Anterior cingulate cortex (tissue), 58 donors: Measurements from ENCODE around the gene HOXB13.

Source experiments
- DNase-seq, 58 donors: peaks; one replicate each; lab custom pipeline; 2025; lab: John Stamatoyannopoulos, UW

The HOXB13 gene

DNA sequence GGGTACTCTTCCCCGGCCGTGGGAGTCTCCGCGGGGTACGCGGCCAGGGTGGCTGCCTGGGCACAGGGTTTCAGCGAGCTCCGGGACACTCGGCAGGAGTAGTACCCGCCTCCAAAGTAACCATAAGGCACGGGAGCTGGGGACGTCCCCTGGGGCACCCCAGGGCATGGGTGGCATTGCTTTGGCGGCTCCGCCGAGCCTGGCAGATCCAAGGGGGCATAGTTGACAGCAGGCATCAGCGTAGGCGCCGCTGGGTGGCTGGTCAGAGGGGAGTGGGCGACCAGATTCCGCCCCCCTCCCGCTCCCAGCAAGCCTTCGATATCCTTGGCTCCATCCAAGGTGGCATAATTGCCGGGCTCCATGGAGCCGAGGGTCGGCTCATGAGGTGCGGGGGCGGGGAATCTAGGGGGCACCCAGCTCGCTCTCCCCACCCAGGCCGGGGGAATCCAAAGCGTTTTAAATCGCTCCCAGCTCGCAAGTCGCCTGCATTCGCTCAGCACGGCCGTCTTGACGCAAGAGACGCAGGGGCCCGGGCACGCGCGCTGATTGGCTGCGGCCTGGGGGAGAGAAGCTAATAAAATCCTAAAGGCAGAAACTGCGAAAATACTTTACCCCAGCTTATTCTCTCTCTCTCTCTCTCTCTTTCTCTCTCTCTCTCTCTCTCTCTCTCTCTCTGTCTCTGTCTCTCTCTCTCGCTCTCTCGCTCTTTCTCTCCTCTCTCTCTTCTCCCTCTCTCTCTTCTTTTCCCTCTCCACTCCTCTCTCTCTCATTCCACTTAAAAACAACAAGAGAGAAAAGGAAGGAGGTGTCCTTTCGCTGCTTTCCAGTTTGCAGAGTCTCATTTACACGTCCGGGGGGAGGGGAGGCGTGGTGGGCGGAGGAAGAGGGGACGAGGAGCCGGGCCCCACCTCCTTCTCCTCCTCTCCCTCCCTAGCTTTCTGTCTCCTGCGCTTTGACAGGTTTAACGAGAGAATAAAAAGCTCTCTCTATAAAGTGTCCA, at the start of gene HOXB13:
TSS of gene HOXB13 (minus strand) at position 519 of the 1,000 bp plus-strand sequence. CDS start at position 362, 157 bp downstream.
- DNase-seq, result no peak

DNA sequence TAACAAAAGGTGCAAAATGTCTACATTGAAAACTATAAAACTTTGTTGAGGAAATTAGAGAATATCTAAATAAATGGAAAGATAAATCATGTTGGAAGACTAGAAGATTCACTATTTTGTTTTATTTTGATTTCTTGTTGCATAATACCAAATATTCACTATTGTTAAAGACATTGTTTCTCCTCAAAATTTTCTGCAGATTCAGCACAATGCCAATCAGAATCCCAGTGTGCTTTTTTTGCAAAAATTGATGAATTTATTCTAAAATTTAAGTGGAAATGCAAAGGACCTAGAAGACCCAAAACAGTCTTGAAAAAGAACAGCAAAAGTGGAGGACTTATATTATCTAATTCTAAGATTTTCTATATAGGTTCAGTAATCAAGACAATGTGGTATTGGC, 48.1 kb upstream of the HOXB13 start:
- DNase-seq, result no peak

DNA sequence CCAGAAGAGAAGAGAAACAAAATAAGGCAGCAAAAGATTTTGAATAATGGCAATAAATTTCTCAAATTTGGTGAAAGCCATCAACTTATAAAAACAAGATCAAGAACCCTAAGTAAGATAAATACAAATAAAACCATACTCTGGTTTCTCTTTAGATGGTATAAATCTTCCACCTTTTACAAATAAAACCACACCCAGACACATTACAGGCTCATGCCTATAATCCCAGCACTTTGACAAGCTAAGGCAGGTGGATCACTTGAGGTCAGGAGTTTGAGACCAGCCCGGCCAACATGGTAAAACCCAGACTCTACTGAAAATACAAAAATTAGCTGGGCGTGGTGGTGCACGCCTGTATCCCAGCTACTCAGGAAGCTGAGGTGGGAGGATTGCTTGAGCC, 44.7 kb upstream of the HOXB13 start:
- no peak for DNase-seq

DNA sequence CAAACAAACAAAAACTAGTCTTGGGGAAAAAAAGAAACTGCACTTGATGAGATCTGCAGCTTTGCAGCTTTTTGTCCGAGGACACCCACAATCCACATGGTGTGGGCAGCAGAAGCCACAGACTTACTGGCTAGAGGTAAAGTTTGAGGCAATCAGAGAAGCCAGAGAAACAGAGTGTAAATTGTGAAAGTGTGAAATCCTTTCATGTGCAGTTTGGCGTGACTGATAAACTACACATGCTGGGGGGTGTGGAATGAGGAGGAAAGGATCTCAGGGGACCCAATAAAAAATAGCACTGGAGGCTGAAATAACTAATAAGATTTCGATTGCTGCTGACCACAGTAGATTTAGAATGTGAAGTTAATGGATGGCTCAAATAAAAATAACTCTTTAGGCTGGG, 42.4 kb upstream of the HOXB13 start:
- DNase-seq, result no peak

DNA sequence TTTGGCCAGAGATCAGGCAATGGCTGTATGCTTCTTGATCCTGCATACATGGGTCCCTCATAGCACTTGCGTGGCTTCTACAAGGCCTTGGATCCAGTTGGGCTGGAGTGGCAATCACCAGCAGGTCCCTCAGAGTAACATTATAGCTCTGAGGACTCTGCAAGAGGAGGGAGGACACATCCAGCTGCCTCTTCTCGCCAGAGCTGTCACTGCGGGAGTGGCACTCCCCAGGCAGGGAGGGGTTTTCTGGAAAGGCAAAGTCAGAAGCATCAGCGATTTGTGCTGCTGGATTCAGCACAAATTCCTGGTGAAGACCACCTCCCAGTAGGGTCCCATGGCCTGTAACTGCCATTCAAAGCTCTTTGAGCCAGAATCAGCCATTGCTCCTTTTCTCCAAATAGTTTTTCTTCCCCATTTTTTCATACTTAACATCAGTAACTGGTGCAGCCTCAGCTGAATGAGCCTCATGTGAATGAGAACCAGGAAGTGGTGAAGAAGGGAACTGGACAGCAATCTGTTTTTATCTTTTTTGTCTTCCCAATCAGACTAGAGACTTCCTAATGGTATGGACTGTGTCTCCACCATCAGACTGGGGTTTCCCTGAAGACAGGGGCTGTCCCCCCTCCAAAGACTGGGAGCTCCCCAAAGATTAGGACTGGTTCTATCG, 40.6 kb upstream of the HOXB13 start:
- DNase-seq, result no peak

DNA sequence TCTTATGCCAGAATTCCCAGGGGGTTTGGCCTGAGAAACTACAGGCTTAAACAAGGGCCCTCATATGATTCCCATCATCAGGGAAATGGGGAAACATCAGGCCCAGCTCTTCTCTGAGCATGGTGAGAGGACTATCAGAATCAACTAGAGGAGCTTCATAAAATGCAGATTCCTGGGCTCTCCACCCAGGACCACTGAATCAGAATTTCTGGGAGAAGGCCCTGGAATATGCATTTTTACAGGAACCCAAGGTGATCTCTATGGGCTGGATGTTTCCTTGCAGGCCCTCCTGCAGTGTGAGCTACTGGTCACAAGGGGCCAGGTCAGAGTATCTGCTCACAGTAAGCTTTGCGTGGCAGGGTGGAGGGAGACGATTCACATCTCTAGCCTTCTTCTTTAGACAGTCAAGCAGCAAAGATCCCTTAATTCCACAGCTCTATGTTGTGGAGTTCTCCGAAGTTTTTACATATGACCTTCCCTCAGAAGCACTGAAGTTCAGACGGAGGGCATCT, 38.8 kb upstream of the HOXB13 start:
- no peak for DNase-seq

DNA sequence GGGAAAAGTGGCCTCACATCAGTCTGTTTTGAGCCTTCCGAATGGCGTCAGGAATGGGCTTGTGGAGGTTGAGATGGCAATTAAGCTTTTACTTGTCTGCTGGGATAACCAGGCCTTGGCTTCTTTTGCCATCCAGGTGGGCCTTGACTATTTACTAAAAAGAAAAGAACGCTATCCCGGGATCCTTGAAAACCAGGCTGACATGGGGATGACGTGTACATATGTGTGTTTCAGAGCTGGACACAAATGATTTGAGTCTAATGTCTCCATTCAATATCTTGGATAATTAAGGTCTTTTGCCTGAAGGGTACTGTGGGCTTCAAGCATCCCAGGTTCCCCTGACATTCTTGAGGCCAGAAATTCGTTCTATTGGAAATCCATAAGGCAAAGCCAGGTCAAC, 32.6 kb upstream of the HOXB13 start:
- DNase-seq, result no peak

DNA sequence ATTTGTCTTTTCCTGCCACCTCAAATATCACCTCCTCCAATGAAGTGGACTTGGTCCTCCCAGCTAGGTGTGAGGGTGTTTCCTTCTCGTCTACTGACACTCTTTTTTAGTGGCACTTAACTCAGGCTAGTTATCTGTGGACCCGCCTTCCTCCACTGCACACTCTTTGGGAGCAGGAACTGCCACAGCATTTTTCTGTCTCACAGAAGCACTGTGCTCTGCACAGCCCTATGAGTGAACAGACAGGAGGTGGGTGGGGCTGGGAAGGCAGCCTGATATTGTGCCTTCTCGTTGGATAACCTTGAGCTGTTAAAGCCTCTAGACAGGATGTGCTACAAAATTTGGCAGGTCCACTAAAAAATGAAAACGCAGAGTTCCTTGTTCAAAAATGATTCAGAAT, 31.9 kb upstream of the HOXB13 start:
- DNase-seq, result peak in 3 of 58 donors; percentile 4 to 11 (median 10)

DNA sequence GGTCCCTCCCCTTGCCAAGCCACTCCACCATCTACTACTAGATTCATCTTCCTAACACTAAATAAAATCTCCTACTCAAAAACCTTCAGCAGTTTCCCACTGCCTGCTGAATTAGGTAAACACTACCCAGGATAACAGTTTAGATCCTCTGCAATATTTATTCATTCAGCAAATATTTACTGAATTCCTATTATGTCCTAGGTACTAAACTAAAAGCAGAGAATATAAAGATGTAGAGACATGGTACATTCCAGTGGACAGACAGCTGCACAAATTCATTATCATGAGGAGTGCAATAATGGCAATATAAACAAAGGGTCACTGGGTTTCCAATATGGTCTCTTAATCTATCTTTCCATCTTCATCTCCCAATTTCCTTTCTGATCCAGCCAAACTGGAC, 30.7 kb upstream of the HOXB13 start:
- DNase-seq, result no peak

DNA sequence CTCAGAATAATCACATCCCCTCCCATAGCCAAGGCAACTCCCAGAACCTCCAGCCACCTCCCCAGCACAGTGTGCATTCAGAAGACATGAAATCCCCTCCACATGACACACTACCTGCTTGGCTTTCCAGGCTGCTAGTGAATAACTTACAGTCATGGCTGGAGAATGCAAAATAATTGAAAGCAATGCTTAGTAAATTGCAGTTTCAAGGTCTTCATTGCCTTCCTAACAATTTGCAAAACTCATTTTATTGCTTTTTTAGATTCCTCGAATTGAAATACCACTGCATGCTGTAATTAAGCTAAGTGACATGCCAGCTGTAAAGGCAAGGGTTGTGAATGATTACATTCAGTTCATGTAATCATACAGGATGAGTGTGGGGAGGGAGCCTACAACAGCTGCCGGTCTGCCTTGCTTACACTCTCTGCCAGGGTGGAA, 29.0 kb upstream of the HOXB13 start:
- DNase-seq, result no peak

DNA sequence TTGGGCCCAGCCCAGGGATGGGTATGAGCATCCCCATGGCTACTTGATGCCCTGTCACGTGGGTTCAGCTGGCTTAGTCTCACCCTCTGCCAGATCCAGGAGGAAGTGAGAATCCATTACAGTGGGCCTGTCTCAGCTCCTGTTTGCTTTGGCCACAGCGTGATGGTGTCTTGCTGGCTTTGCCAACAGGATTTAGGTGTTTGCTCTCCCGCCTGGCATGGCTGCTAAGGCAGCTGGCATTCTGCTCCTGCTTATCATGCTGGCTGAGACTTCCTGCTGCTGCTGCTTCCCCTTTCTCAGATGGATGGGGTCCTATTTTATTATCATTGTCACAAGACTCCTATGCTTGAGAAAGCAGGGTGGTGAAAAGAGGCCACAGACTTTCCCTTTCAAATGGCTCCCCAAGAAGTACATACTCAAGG, 28.3 kb upstream of the HOXB13 start:
- DNase-seq, result no peak

DNA sequence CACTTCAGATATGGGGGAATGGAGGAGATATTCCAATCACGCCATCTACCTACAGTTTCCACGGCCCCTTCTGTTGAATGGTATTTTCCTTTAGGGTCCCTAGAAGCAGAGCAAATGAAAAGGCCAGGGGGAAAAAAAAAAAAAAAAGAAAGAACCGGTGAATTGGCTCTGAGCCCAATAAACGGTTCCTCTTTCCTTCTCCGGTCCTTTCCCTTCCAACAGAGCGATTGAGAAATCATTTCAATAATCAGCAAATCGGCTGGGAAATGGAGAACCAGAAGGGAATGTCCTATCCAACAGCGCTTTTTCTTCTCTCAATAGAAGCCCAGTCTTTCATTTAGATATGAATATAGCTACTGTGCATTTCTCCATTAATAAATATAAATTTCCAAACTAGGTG, 26.8 kb upstream of the HOXB13 start:
- DNase-seq, result no peak

DNA sequence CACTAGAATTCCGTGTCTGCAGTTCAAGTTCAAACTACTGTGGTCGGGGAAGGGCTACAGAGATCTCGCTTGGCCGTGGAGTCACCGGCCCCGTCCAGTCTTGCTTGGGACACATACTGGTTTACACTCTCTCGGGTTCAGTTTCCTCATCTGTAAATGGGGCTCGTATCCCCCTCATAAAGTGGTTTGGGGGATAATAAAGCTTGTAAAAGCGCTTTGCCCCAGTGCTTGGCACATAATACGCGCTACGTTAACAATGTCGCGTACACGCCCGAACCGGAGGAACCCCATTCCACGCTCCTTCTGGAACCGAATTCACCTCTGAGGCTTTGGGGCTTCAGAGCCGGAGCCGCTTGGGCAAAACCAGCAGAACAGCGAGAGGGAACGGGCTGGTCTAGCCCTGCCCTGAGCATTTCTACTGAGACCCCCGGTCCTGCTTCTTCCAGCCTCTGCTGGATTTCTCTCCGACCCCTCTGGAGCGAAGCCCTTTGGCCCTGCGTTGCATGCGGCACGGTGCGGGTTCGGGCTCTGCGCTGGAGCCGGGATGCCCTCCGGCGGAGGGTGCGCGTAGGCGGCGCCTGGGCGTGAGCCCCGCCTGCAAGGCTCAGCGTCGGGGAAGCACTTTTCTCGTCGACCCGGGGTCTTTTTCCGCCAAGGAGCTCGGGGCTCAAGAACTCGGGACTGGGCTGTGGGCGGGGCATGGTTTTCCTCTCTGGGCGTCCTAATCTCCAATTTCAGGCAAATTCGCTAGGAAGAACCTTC, 26.1 kb upstream of the HOXB13 start:
- no peak for DNase-seq

DNA sequence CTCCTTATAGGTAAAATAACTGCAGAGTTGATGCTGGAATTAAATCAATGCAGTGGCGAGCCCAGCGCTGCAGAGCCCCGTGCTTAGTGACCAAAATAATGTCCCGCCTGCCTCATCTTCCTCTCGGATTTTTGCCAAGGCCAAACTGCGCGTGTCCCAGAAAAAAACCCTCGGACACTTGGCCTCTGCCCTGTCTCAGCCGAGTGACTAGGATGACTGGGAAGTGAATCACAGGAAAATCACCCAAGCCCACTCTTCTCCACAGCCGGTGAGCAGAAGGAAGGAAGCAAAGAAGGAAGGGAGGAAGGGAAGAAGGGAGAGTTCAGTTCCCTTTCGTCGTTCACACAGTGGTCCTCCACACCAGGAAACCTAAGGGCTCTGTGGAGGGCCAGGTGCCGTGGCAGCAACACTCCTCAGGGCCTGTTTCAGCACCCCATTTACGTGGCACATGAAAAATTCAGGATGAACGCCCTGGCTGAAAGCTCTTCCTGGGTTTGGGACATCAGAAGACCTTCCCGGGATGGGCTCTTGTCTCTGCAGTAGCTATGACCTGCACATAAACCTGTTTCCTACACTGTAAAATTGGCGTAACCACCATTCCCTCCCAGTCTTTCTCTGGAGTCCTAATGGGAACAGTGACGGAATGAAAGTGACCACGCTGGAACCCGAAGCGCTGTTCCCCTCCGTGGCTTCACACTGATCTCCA, 25.4 kb upstream of the HOXB13 start:
- no peak for DNase-seq

DNA sequence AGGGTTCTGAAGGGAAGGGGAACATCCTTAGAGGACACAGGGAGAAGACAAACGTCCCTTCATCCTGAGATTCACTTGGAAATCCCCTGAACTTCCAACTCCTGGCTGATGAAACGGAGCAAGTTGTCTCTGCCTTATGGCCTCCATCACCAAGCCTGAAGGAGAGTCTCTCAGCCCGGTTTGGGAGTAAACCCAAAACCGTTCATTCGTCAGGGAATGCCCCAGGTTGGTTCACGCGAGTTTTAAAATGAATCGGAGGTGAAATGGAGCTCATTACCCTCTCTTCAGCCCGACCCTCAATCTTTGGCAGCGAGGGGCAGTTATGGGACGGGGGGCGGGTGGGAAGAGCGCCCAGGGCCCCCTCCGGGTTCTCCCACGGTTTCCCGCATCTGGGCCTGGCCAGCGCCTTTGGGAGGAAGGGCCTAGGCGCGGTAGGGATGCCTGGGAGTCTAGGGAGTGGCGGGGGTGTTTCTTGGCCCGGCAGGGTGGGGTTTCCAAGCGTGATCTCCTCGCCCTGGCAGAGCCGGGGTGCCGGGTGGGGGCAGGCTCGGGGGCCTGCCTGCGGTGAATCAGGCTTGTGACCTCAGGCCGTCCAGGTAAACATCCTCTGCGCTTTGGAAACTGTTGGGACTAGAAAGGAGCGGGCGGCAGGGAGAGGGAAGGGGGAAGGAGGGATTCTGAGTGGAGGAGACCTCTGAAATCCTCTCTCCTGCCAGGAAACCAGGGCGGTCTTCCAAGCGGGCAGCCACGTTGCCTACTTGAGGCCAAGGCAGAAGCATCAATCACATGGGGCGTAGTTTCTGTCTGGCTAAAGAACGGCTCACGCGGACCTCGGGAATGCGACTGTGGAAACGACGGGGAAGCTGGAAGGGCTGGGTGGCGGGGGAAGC, 24.1 kb upstream of the HOXB13 start:
- no peak for DNase-seq

DNA sequence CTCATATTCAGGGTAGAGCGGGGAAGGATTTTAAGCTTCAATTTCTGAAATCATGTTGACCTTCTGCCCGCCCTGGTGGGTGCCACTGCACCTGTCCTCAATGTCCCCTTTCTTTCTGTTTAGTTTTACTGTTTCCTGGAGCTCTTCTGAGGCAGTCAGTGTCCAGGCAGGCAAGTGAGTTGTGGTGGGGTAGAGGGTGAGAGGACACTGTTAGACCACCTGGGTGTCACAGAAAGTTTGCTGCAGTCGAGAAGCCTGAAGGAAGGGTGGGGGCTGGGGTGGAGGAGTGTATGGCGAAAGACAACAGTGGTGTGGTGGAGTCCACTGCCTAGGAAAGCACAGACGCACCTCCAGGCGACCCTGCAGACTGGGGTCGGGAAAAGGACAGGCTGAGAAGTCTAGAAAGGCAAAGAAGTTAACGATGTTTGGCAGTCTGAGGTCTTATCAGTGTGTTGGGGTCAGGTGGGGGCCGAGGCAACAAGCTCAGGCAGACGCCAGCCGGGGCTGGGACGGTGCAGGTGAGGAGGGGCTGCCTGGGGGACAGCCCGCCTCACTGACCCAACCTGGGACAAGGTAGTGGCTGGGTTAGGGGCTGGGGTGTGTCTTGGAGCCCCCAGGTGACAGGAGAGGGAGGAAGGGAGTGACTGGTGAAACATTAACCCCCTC, 23.3 kb upstream of the HOXB13 start:
- no peak for DNase-seq

DNA sequence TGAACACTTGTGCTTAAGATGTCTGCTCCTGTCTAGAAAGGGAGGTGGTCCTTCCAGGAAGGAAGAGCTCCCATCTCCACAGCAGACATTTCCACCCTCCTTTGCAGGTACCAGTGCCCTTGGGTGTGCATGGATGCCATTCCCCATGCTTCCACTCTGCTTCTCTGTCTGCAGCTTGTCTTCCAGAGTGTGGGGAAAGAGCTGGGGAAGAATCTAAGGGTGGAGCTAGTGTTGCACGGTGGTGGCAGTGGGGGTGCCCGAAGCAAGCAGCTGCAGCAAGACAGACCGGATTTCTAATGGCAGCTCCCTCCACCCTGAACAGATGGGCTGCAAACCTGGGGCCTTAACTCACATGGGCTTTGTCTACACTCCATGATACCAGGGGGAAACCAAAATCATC, 22.6 kb upstream of the HOXB13 start:
- DNase-seq, result no peak
